Activated CD8-positive, alpha-beta memory T cell treated with anti-CD3 and anti-CD28 coated beads for 48 hours (primary cell): ENCODE data around the gene INTS15.

ENCODE experiments used
- DNase-seq, 3 experiments: peaks; one replicate each; pipeline ENCODE4 v3.0.0-alpha.2; 2020; ENCODE audit warnings: low read depth in 2 of 3, low spot score in 2 of 3

Gene INTS15

DNA sequence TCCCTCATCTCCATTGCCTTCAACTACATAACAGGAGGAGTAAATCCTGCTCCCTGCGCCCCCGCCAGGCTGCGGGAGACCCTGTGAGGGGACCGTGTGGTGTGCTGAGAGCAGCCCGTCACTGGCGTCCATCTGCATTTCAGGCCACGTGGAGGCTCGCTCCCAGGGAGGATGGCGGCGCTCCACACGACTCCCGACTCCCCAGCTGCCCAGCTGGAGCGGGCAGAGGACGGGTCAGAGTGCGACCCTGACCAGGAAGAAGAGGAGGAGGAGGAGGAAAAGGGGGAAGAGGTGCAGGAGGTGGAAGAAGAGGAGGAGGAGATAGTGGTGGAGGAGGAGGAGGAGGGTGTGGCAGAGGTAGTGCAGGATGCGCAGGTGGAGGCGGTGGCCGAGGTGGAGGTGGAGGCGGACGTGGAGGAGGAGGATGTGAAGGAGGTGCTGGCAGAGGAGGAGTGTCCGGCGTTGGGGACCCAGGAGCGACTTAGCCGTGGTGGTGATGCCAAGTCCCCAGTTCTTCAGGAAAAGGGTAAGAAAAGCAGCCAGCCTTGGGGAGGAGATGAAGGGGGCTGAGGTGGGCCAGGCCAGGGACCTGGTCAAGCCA lies 52.5 kb downstream of the INTS15 start:
- DNase-seq, result no peak

DNA sequence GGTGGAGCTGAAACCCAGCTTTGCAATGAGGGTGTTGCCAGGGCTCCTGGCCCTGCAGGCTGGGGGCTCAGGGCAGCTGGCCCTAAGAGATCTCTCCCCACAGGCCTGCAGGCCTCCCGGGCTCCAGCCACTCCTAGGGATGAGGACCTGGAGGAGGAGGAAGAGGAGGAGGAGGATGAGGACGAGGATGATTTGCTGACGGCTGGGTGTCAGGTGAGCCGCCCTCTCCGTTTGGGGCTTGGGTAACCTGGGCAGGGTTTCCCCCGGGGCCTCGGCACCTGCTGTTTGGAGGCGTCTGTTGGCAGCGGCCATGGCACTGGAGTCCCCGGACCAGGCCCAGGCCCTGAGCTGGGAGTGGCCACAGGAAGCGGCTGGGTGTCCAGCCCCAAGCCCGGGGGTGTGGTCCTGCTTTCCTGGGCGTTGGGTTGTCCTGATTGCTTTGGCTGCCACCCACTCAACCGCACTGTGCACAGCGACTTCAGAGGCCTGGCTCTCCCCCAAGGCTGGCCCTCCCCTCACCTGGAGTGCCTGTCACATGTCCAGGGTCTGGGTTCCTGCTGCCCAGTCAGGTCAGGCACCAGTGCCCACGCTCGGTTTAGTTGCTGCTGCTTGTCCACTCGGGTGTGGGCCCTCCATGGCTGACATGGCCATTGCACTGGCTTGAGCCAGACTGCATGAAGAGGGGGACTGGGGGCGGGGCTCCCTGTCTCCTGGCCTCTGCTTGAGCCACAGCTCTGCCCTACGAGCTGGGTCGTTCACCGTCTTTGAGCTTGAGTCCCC lies 53.2 kb downstream of the INTS15 start:
- DNase-seq, result no peak

DNA sequence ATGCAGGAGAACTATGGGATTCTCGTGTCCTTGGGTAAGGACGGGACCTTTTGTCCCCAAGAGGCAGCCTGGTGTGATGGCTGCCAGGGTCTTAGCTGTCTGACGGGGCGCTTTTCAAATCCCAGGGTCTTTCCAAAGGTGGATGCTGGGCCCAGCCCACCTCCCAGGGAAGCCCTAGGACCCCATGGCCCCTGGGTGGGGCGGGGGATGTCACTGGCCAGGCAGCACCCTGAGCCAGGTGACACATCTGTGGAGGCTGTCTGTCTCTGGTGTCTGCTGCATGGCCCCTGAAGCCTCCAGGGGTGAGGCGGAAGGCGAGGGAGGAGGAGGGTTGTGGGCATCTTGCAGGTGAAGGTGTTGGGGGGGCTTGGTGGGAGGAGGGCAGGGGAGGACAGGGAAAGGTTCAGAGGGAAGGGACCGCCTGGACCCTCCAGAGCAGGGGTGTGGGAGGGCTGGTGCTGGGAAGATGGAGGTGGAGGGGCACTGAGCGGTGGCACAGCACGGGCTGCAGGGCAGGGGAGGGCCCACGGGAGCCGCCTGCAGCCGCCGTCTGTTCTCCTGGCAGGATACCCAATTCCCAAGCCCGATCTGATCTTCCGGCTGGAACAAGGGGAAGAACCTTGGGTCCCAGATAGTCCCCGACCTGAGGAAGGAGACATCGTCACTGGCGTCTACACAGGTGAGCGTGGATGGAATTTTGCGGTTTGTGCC lies 54.2 kb downstream of the INTS15 start:
- no peak for DNase-seq

DNA sequence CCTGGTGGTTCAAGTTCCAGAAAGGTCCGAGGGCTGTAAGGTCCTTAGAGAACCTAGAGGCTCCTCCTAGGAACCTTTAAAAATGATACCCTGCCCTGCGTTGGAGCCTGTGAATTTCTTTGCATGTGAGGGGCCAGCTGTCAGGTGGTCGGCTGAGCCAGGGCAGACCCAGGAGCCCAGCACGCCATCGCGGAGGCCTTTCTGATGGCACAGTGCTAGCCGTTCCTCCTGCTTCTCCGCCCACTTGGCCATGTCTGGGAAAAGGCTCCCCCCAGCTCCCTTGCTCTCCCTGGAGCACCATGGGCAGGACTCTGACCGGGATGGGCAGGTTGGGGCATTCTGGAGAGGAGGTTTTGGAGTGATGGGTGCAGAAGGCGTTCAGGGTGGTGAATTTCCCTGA lies 54.9 kb downstream of the INTS15 start:
- no peak for DNase-seq

DNA sequence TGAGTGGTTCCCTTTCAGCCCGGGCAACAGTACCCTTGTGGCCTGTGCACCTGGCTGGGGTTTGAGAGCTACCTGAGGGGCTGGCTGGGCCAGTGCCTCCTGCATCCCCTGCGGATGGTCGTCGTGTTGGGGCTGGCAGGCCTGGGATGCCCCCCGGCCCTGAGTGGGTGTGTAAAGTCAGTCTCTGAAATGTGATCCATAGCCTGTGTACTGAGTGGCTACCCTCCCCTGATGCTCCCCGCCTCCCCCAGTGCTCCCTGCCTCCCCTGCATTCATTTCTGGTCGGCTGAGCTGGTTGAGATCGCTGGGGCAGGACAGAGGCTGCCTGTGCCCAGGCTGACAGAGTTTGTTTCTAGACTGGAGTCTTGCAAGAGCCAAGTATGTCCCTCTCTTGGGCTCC lies 56.6 kb downstream of the INTS15 start:
- no peak for DNase-seq

DNA sequence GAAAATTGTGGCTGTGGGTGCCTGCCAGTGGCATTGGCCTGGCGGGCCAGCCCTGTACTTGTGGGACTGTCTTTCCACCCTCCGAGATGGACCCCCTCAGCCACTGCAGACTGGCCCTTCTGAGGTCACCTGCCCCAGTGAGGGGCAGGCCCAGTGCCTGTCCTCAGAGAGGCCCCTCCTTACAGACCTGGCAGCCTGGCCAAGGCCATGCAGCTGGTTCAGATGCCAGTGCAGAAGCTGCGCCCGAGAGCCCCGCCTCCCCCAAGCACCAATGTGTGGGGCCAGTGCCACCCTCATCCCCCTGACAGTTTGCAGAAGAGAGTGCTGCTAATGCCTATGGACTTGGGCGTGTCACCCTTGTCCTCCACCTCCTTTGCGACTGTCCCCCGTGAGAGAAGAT lies 57.3 kb downstream of the INTS15 start:
- DNase-seq, result no peak

DNA sequence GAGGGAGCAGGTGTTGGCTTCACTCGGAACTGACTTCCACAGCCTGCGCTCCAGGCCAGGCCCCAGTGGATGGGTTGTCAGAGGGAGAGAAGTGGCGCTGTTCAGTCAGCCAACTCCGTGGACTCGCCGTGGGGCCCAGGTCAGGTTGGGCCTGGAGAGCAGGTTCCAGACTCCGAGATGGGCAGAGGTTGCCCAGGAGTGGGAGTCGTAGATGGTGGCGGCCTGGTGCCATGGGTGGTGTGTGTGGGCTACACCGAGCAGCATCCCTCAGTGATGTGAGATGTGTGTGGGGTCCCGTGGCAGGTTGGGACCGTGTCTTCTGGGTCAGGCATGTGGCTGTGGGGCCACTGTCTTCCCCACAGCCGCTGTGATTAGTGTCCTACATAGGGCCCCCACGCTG lies 57.7 kb downstream of the INTS15 start:
- no peak for DNase-seq

DNA sequence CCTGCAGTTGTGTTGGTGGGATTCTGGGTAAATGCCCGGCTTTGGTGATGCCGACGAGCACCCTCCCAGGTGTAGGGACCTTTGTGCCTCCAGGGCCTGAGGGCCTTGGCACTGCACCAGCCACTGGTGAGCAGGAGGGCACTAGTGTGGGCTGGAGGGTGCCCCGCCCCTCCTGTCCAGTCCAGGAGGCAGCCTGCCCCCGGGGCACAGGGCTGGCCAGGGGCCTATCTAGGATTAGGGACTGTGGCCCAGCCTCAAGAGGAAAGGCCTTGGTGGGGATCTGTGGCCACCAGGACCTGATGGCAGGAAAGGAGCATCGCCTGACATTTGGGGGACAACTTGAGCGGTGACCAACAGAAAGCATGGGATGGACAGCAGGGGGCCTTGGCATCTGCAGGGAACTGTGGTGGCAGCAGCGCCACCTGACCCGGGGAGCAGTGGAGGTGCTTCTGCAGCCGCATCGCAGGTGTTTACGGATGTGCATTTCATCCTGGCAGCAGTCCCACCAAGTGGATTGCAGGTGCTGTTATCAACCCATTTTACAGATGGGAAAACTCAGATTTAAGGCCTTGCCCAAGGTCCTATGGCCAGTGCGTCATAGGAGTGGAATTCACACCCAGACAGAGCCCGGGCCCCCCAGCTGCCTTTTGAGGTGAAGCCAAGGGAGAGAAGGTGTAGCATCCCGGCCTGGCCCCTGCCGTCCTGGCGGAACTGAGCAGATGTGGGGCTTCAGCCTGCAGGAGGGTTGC lies 58.4 kb downstream of the INTS15 start:
- no peak for DNase-seq

DNA sequence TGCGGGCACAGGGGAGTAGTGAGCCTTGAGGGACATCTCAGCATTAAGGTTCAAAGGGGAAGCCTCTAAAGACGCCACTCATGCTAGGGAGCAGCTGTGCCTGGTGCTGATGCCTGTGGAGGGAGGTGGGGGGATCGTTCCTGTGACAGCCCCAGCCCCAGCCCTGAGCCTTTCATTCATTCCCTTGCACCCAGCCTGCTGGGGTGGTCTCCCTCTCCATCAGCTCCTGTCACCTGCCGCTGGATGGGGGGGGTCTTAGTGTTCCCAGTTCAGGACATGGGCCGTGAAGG lies 58.9 kb downstream of the INTS15 start:
- no peak for DNase-seq

DNA sequence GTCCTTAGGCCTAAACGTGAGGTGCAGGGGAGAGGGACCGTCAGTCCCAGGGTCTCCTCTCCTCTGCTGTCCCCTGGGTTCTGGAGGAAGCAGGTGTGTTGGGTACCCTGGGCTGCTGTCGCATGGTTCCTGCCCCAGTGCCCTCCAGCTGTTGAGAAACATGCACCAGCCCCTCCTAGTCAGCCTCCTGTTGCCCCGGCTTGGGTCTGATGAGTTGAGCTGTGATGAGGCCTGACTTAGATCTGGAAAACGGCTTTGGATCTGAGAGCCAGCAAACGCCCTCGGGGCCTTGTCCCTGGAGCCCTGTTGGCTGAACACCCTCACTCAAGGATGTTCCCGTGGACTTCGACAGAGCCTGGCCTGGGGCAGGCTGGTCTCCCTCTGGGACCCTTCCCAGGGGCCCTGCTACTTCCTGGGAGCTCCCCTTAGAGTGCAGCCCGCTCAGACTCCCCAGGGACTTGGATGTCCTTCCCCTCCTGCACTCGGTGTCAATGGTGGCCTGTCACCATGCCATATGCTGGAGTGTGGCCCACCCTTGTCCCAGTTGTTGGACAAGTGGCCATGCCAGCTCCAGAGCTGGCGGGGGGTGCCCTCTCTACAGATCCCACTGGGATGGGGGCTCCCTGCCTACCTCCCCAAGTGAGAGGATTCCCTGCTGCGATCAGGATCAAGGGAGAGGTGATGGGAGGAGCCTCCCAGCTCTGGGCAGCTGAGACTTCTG lies 59.6 kb downstream of the INTS15 start:
- DNase-seq, result no peak

DNA sequence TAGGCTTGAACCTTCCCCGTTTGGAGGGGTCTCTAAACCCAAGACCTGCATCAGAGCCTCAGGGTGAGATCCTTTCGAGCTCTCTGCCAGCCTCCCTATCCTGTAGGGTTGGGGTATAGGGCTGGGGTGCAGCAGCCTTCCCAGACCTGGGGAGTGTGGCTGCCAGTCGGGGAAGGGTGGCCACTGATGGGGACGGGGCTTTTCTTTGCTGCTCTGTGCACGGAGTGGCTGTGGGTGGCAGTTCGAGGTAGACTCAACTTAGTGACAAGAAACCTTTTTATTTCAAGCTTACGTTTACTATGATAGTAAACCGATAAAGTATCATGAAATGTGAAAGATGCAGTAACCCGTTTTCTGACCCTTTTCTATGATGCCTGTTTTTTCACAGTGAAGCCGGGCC lies 60.3 kb downstream of the INTS15 start:
- DNase-seq, result no peak

DNA sequence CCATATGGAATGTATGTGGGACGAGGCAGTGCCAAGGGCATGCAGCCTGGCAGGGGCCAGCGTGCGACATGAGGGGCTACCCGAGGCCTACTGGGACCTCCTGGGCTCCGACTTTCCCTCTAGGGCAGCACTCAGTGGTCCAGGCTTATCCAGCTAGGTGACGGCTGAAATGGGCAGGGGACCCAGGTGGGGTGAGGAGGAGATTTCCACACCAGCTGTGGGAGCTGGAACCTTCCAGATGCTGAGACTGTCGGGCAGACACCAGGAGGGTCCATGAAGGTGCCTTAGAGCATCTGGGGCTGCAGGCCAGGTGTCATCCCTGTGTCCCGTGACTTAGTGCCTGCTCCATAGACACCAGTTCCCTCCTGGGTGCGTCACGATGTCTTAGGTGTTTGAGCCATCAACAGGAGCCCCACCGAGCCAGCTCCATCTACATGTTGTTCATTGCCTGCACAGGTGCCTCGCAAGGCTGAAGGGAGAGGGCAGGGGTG lies 60.7 kb downstream of the INTS15 start:
- no peak for DNase-seq

DNA sequence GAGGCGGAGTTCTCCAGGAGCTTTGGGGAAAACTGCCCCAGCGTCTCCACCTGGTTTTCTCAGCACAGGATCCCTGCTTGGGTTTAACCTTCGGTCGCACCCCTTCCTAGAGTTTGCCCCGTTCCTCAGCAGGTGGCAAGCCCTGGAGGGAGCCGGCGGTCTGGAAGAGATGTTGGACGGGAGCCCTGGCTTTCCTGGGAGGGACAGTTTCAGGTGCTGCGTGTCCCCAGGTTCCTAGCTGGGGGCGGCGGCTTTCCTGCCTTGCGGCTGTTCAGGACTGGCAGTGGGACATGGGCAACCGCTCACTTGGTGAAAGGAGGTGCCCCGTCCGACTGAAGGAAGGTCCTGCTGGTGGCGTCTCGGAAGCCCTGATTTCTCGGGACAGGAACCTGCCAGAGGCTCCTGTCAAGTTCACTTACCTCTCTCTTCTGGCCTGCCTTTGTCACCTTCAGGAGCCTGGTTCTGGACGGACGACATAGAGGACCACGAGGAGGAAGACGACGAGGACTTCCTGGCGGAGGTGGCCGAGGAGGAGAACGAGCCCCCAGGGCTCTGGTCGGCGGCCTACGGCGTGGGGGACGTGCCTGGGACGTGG lies 62.1 kb downstream of the INTS15 start:
- DNase-seq, result no peak

DNA sequence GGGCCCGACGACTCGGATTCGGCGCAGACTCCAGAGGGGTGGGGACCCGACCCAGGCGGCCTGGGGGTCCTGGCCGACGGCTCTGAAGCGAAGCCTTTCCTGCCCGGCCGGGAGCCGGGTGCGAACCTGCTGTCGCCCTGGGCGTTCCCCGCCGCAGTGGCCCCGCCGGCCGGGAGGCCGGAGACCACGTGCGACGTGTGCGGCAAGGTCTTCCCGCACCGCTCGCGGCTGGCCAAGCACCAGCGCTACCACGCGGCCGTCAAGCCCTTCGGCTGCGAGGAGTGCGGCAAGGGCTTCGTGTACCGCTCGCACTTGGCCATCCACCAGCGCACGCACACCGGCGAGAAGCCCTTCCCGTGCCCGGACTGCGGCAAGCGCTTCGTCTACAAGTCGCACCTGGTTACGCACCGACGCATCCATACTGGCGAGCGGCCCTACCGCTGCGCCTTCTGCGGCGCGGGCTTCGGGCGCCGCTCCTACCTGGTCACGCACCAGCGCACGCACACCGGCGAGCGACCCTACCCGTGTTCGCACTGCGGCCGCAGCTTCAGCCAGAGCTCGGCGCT lies 62.7 kb downstream of the INTS15 start:
- no peak for DNase-seq

DNA sequence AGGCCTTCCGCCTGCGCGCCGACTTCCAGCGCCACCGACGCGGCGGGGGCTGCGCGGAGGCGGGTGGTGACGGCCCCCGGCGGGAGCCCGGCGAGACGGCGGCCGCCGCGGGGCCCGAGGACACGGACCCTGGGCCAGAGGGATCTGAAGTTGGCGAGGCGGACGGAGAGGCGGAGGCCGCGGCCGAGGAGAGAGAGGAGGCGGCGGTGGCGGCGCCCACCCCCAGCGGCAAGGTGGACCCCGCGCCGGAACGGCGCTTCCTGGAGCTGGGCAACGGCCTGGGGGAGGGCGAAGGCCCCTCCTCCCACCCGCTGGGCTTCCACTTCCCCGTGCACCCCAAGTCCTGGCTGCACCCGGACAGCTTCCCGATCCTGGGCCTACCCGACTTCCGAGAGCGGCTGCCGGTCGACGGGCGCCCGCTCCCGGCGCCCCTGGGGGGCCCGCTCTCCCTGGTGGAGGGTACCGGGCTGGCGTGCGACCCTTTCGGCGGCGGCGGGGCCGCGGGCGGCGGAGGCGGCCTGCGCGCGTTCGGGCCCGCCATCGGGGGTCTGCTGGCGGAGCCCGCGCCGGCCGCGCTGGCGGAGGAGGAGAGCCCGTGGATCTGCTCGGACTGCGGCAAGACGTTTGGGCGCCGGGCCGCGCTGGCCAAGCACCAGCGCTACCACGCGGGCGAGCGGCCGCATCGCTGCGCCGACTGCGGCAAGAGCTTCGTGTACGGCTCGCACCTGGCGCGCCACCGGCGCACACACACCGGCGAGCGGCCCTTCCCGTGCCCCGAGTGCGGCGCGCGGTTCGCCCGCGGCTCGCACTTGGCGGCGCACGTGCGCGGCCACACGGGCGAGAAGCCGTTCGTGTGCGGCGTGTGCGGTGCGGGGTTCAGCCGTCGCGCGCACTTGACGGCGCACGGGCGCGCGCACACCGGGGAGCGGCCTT lies 63.5 kb downstream of the INTS15 start:
- no peak for DNase-seq

DNA sequence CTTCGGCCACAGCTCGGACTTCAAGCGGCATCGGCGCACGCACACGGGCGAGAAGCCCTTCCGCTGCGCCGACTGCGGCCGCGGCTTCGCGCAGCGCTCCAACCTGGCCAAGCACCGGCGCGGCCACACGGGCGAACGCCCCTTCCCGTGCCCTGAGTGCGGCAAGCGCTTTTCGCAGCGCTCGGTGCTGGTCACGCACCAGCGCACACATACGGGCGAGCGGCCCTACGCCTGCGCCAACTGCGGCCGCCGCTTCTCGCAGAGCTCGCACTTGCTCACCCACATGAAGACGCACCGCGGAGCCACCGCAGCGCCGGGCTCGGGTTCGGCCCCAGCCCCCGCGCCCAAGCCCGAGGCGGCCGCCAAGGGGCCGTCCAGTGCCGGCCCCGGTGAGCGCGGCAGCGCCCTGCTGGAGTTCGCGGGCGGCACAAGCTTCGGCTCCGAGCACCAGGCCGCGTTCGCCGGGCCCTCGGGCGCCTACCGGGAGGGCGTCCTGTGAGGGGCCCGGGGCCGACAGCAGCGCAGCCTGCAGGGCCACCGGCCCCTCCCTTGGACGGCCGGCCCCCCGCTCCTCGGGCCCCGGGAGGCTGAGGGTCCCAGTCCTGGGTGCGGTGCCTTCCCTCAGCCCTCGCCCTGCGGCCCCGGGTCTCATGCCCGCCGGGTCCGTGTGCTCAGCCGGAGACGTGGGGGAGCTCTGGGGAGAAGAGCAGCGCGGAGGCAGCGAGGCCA lies 64.5 kb downstream of the INTS15 start:
- no peak for DNase-seq

DNA sequence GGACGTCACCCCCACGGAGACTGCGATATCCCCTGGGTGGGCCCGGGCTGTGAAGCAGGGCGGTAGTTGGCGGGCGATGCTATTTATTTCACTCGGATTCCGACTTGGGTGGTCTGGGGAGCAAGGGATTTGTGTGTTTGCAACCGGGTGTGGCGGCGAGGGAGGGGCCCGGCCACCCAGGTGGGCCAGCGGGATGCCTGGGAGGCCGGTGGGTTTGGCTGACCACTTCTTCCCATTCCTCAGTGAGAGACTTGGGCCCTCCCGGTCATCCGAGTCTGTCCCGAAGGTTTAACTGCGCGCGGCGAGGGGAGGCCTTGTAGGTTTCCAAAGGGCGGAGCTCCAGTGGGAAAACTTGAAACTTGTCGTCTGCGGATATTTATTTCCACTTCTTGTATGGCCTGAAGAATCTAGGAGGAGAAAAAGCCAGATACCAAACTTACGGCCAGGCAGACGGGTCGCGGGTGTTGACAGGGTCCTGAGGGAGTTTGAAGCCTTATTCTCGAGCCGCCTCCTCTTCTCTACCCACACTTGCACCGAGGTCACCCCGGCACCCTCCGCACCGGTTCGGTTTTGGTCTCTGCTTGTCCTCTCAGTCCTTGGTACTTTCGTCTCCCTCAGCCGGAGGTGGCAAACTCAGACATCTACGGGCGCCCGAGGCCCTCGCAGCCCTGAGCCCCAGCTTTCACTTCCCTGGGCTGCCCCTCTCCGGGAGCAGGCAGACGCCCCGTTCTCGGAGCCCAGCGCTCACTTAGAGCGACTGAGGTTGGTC lies 65.2 kb downstream of the INTS15 start:
- DNase-seq, result no peak
